H9 (cell line): ENCODE data around the gene JMJD1C. TPM values are rescaled to one million over a fixed set of nuclear protein-coding genes. Genes with fewer than 3 reads are reported as not detected.

ENCODE experiments used
- DNase-seq: peaks from one replicate; pipeline ENCODE4 v3.0.0-alpha.2; 2017
- H2AFZ ChIP-seq: one replicate; pipeline ENCODE4 v1.6.1; 2013; ENCODE audit warnings: mild to moderate bottlenecking, low read length, control low read depth, moderate library complexity
- H2AK5ac ChIP-seq: 2 replicates; pipeline ENCODE4 v1.6.1; 2013; ENCODE audit warnings: low read length, control low read depth, mixed read lengths; ENCODE audit not compliant: insufficient read length
- H2BK120ac ChIP-seq: one replicate; pipeline ENCODE4 v1.6.1; 2013; ENCODE audit warnings: low read depth, mild to moderate bottlenecking, low read length, control low read depth, inconsistent platforms; ENCODE audit not compliant: poor library complexity, severe bottlenecking
- H2BK12ac ChIP-seq: 2 replicates; pipeline ENCODE4 v1.6.1; 2013; ENCODE audit warnings: low read length, control low read depth, mixed read lengths, low read depth; ENCODE audit not compliant: insufficient read length
- H2BK15ac ChIP-seq: 2 replicates; pipeline ENCODE4 v1.6.1; 2013; ENCODE audit warnings: low read depth, low read length, control low read depth
- H2BK20ac ChIP-seq: one replicate; pipeline ENCODE4 v1.6.1; 2013; ENCODE audit warnings: low read depth, mild to moderate bottlenecking, low read length, control low read depth, inconsistent platforms; ENCODE audit not compliant: poor library complexity, severe bottlenecking
- H2BK5ac ChIP-seq: 2 replicates; pipeline ENCODE4 v1.6.1; 2013; ENCODE audit warnings: low read length, control low read depth, mixed read lengths; ENCODE audit not compliant: insufficient read length
- H3K14ac ChIP-seq: 2 replicates; pipeline ENCODE4 v1.6.1; 2013; ENCODE audit warnings: low read length, control low read depth; ENCODE audit not compliant: insufficient read depth
- H3K18ac ChIP-seq: 2 replicates; pipeline ENCODE4 v1.6.1; 2013; ENCODE audit warnings: low read depth, mild to moderate bottlenecking, mixed read lengths, low read length, control low read depth; ENCODE audit not compliant: insufficient read length
- H3K23ac ChIP-seq: 2 replicates; pipeline ENCODE4 v1.6.1; 2013; ENCODE audit warnings: low read length, control low read depth, mixed read lengths, low read depth; ENCODE audit not compliant: insufficient read length
- H3K23me2 ChIP-seq: 2 replicates; pipeline ENCODE4 v1.6.1; 2013; ENCODE audit warnings: low read depth, mild to moderate bottlenecking, mixed read lengths, low read length, control low read depth; ENCODE audit not compliant: insufficient read length, poor library complexity, severe bottlenecking
- H3K27ac ChIP-seq: 2 replicates; pipeline ENCODE4 v1.5.1; 2013; ENCODE audit warnings: low read length, control low read depth, mixed read lengths, low read depth; ENCODE audit not compliant: insufficient read length
- H3K27me3 ChIP-seq: 2 replicates; pipeline ENCODE4 v1.6.1; 2013; ENCODE audit warnings: low read length, control low read depth, inconsistent platforms; ENCODE audit not compliant: insufficient read depth
- H3K4ac ChIP-seq: 2 replicates; pipeline ENCODE4 v1.6.1; 2013; ENCODE audit warnings: low read depth, mild to moderate bottlenecking, control low read depth, inconsistent platforms, low read length, moderate library complexity
- H3K4me1 ChIP-seq: 2 replicates; pipeline ENCODE4 v1.6.1; 2013; ENCODE audit warnings: low read length, control low read depth, inconsistent platforms; ENCODE audit not compliant: insufficient read depth
- H3K4me2 ChIP-seq: 2 replicates; pipeline ENCODE4 v1.6.1; 2013; ENCODE audit warnings: low read length, control low read depth, mixed read lengths; ENCODE audit not compliant: insufficient read length, insufficient read depth
- H3K56ac ChIP-seq: 2 replicates; pipeline ENCODE4 v1.6.1; 2013; ENCODE audit warnings: low read depth, mild to moderate bottlenecking, mixed read lengths, low read length, control low read depth; ENCODE audit not compliant: insufficient read length
- H3K79me1 ChIP-seq: 2 replicates; pipeline ENCODE4 v1.6.1; 2013; ENCODE audit warnings: low read depth, mild to moderate bottlenecking, moderate library complexity, low read length, control low read depth, inconsistent platforms; ENCODE audit not compliant: insufficient read depth, poor library complexity, severe bottlenecking
- H3K79me2 ChIP-seq: 2 replicates; pipeline ENCODE4 v1.6.1; 2013; ENCODE audit warnings: low read length, control low read depth, inconsistent platforms; ENCODE audit not compliant: insufficient read depth
- H3K9ac ChIP-seq: 2 replicates; pipeline ENCODE4 v1.6.1; 2013; ENCODE audit warnings: low read length, control low read depth, mixed read lengths; ENCODE audit not compliant: insufficient read length; ENCODE audit errors: extremely low read depth
- H3K9me3 ChIP-seq: one replicate; pipeline ENCODE4 v1.6.1; 2013; ENCODE audit warnings: low read depth, low read length, inconsistent platforms; ENCODE audit not compliant: control insufficient read depth
- H3T11ph ChIP-seq: one replicate; pipeline ENCODE4 v1.6.1; 2013; ENCODE audit warnings: mild to moderate bottlenecking, low read length, control low read depth, inconsistent platforms
- H4K20me1 ChIP-seq: one replicate; pipeline ENCODE4 v1.6.1; 2013; ENCODE audit not compliant: control insufficient read depth, insufficient read length, insufficient read depth
- H4K5ac ChIP-seq: 2 replicates; pipeline ENCODE4 v1.6.1; 2013; ENCODE audit warnings: low read depth, mild to moderate bottlenecking, mixed read lengths, low read length, control low read depth; ENCODE audit not compliant: insufficient read length
- H4K8ac ChIP-seq: replicated peaks from 2 replicates; pipeline ENCODE4 v1.6.1; 2013; ENCODE audit warnings: low read length, control low read depth, mixed read lengths, low read depth; ENCODE audit not compliant: insufficient read length
- H4K91ac ChIP-seq: 2 replicates; pipeline ENCODE4 v1.6.1; 2013; ENCODE audit warnings: low read depth, mild to moderate bottlenecking, moderate library complexity, mixed read lengths, low read length, control low read depth; ENCODE audit not compliant: insufficient read length
- H3K27ac Mint-ChIP-seq, 3 experiments: 2 replicates in 2 of 3; 3 replicates in 1 of 3; pipeline ENCODE4 v1.8.0; 2020 to 2021; ENCODE audit warnings: mixed read lengths in 3 of 3, mild to moderate bottlenecking in 1 of 3, moderate library complexity in 1 of 3
- H3K27me3 Mint-ChIP-seq: 2 replicates; pipeline ENCODE4 v1.8.0; 2021; ENCODE audit warnings: low read depth, mild to moderate bottlenecking, moderate library complexity, mixed read lengths
- H3K36me3 Mint-ChIP-seq, 3 experiments: 2 replicates in 2 of 3; 3 replicates in 1 of 3; pipeline ENCODE4 v1.8.0; 2020 to 2021; ENCODE audit warnings: low read depth in 3 of 3, mixed read lengths in 3 of 3; ENCODE audit not compliant: insufficient read depth in 1 of 3
- H3K4me1 Mint-ChIP-seq, 2 experiments: 2 replicates each; pipeline ENCODE4 v1.8.0; 2020; ENCODE audit warnings: mixed read lengths in 2 of 2
- H3K4me3 Mint-ChIP-seq, 2 experiments: 2 replicates in 1 of 2; 3 replicates in 1 of 2; pipeline ENCODE4 v1.8.0; 2020 to 2021; ENCODE audit warnings: mild to moderate bottlenecking in 2 of 2, mixed read lengths in 2 of 2, moderate library complexity in 1 of 2
- H3K9me3 Mint-ChIP-seq, 2 experiments: 2 replicates in 1 of 2; 3 replicates in 1 of 2; pipeline ENCODE4 v1.8.0; 2020; ENCODE audit warnings: mild to moderate bottlenecking in 2 of 2, mixed read lengths in 2 of 2, moderate library complexity in 1 of 2
- CTCF ChIP-seq: fragments of 200-600 bp; sonication (generic); conservative IDR thresholded peaks from 3 replicates; pipeline ENCODE4 v1.8.0; 2021; ENCODE audit warnings: antibody characterized with exemption, mild to moderate bottlenecking
- WGBS: extraction: QIAGEN DNeasy Blood & Tissue Kit; methylation state at CpG from one replicate; pipeline ENCODE4 v1.1.7; 2013; ENCODE audit warnings: missing lambda C conversion rate, low lambda C conversion rate, mixed read lengths; ENCODE audit not compliant: insufficient read length; ENCODE audit errors: extremely low coverage; 5-methylcytosine and 5-hydroxymethylcytosine counted together
- long read RNA-seq: library from polyadenylated mRNA; unstranded; transcript quantifications from one replicate; pipeline ENCODE4 v2.0.0, GENCODE V29; 2020
- total RNA-seq: library from RNA; stranded (reverse); gene quantifications from 2 replicates; pipeline ENCODE4 v1.2.1, GENCODE V29; 2021

Gene JMJD1C
- 195 and 200 TPM in 2 replicates for total RNA-seq
- long read RNA-seq, transcript JMJD1C-205 (6 exons, 734 nt), result major isoform, 12 of 281 reads
- long read RNA-seq, partial matches to known transcripts, result 196 of 281 reads
- long read RNA-seq, other reads (novel, unspliced or antisense), result 73 of 281 reads

GRCh38 chr10:63465293-63466143 lies at the start of gene JMJD1C:
Gene JMJD1C, minus strand, starts transcription at chr10:63465977. Its CDS starts 315 bp downstream, at chr10:63465662.
- no peaks in the 10 kb centered on the region; the same call in 1 of the 2 replicates for H3K27me3 Mint-ChIP-seq
- peak within 1 kb of the TSS; percentile 98 to 99 (median 98) for H3K27ac Mint-ChIP-seq
- peak; percentile 27; the same call in 1 of the 3 replicates for TF ChIP-seq CTCF
- no peak within 1 kb of the TSS for H2BK15ac ChIP-seq
- no peak within 1 kb of the TSS for H3T11ph ChIP-seq
- H4K20me1 ChIP-seq, result peaks cover 3% of the 10 kb centered on the region
- H3K56ac ChIP-seq, result no peak within 1 kb of the TSS
- no CpG with 5 or more reads among the region's 99 CpGs for WGBS
- H3K4ac ChIP-seq, result no peak within 1 kb of the TSS
- H3K9me3 Mint-ChIP-seq, result peaks cover 5 to 8% of the 10 kb centered on the region in 2 experiments; a peak in 3 of 5 replicates
- H3K23ac ChIP-seq, result no peak within 1 kb of the TSS
- H2BK12ac ChIP-seq, result peak within 1 kb of the TSS; percentile 8
- H3K4me1 ChIP-seq, result no peaks in the 10 kb centered on the region
- H4K91ac ChIP-seq, result no peak within 1 kb of the TSS
- H3K4me1 Mint-ChIP-seq, result peaks cover 26 to 31% of the 10 kb centered on the region in 2 experiments
- H2AFZ ChIP-seq, result no peak within 1 kb of the TSS
- no peak within 1 kb of the TSS for H2BK120ac ChIP-seq
- H3K36me3 Mint-ChIP-seq, result peaks cover 0 to 7% (median 0%) of the 10 kb centered on the region in 3 experiments; a peak in 5 of 7 replicates
- no peak within 1 kb of the TSS for H3K27ac ChIP-seq
- no peaks in the 10 kb centered on the region for H3K79me1 ChIP-seq
- peak within 1 kb of the TSS; percentile 92 for H3K9ac ChIP-seq
- peak within 1 kb of the TSS; percentile 96 to 98 for H3K4me3 Mint-ChIP-seq
- H2AK5ac ChIP-seq, result no peak within 1 kb of the TSS
- peak within 1 kb of the TSS; percentile 59 for H3K4me2 ChIP-seq
- H4K5ac ChIP-seq, result no peak within 1 kb of the TSS
- no peak within 1 kb of the TSS for H4K8ac ChIP-seq
- H2BK20ac ChIP-seq, result no peak within 1 kb of the TSS
- peaks cover 5% of the 10 kb centered on the region; the same call in 1 of the 2 replicates for H3K79me2 ChIP-seq
- H3K18ac ChIP-seq, result peak within 1 kb of the TSS; percentile 85
- H3K27me3 ChIP-seq, result no peaks in the 10 kb centered on the region
- peak; percentile 89 for DNase-seq
- no peaks in the 10 kb centered on the region for H3K9me3 ChIP-seq
- no peak within 1 kb of the TSS for H2BK5ac ChIP-seq
- H3K14ac ChIP-seq, result peak within 1 kb of the TSS; percentile 97
- H3K23me2 ChIP-seq, result peaks cover 4% of the 10 kb centered on the region
